Mesothelial cell of epicardium (in vitro differentiated cells): ENCODE data around the gene UNC5B. TPM values are rescaled to one million over a fixed set of nuclear protein-coding genes. Genes with fewer than 3 reads are reported as not detected.
A peak's percentile ranks its signal among the peaks of the same experiment; 100 is the strongest.

Source experiments
- DNase-seq, 2 experiments: peaks; one replicate each; pipeline ENCODE4 v3.0.0; 2021; ENCODE audit warnings: low spot score in 2 of 2; ENCODE audit not compliant: unreplicated experiment in 2 of 2
- H3K27ac Mint-ChIP-seq: 2 replicates; pipeline ENCODE4 v1.8.0; 2021; ENCODE audit warnings: mixed read lengths
- H3K27me3 Mint-ChIP-seq: 2 replicates; pipeline ENCODE4 v1.8.0; 2021; ENCODE audit warnings: low read depth, mixed read lengths
- H3K36me3 Mint-ChIP-seq: 2 replicates; pipeline ENCODE4 v1.8.0; 2021; ENCODE audit warnings: mixed read lengths
- H3K4me1 Mint-ChIP-seq: 2 replicates; pipeline ENCODE4 v1.8.0; 2021; ENCODE audit warnings: mixed read lengths
- H3K4me3 Mint-ChIP-seq: 2 replicates; pipeline ENCODE4 v1.8.0; 2021; ENCODE audit warnings: mild to moderate bottlenecking, moderate library complexity, mixed read lengths
- H3K9me3 Mint-ChIP-seq: 2 replicates; pipeline ENCODE4 v1.8.0; 2021; ENCODE audit warnings: mixed read lengths
- total RNA-seq: library from RNA; stranded (reverse); gene quantifications from 3 replicates; pipeline ENCODE4 v1.2.1, GENCODE V29; 2021
- TF ChIP-seq, protein P1 (sequence below): fragments of 200-600 bp; sonication (generic); IDR thresholded peaks from one replicate; pipeline ENCODE4 v1.5.0; 2021; ENCODE audit warnings: antibody characterized with exemption; ENCODE audit not compliant: unreplicated experiment

UNC5B gene
- total RNA-seq, 1 donor from 2014 or later, result 91.5 TPM

GRCh38 chr10:71213127-71213621 lies 804 bp downstream of the UNC5B start:
- Mint-ChIP-seq H3K27ac (peak overlapping the region; percentile 79), H3K27me3 (peaks cover 25% of the 10 kb centered on the region), H3K4me1 (peaks cover 57% of the 10 kb centered on the region), H3K36me3 (no peaks in the 10 kb centered on the region), H3K4me3 (peak overlapping the region; percentile 89), H3K9me3 (no peaks in the 10 kb centered on the region)
- DNase-seq, result peak in 1 of 2 experiments; percentile 71
- TF ChIP-seq, protein P1, sequence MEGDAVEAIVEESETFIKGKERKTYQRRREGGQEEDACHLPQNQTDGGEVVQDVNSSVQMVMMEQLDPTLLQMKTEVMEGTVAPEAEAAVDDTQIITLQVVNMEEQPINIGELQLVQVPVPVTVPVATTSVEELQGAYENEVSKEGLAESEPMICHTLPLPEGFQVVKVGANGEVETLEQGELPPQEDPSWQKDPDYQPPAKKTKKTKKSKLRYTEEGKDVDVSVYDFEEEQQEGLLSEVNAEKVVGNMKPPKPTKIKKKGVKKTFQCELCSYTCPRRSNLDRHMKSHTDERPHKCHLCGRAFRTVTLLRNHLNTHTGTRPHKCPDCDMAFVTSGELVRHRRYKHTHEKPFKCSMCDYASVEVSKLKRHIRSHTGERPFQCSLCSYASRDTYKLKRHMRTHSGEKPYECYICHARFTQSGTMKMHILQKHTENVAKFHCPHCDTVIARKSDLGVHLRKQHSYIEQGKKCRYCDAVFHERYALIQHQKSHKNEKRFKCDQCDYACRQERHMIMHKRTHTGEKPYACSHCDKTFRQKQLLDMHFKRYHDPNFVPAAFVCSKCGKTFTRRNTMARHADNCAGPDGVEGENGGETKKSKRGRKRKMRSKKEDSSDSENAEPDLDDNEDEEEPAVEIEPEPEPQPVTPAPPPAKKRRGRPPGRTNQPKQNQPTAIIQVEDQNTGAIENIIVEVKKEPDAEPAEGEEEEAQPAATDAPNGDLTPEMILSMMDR, result no peak

DNA sequence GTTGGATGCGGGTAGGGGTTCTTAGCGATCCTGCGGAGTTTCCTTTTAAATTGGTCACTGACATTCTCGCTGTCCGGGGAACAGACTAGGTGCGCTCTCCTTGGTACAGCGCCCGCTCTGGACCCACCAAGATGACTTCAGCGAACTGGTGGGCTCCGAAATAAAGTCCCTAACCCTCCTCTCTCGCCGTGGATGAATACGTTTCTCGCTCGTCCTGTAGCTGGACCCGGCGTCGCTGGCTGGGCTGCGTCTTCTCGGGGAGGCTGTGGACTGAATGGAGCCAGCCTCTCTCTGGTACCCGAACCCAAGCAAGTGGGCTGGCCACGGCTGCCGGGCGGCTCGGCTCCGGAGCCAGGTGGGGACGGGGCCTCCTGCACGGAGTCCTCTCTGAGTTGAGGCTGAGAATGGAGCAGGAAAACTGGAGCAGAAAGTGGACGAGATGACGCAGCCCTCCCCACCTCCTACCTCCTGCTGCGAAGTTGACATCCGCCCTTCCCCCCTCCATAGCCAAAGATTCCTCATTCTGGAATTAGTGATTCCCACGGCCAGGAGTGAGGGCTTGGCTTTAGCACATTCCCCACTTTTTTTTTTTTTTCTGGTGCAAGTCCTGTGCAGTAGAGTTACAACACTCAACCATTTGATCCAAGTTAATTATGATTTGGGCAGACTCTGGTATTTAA lies 1.5 kb downstream of the UNC5B start:
- peak in 1 of 2 experiments; percentile 44 for DNase-seq
- peaks cover 62% of the 10 kb centered on the region for H3K4me1 Mint-ChIP-seq
- TF ChIP-seq, protein P1, result no peak

DNA sequence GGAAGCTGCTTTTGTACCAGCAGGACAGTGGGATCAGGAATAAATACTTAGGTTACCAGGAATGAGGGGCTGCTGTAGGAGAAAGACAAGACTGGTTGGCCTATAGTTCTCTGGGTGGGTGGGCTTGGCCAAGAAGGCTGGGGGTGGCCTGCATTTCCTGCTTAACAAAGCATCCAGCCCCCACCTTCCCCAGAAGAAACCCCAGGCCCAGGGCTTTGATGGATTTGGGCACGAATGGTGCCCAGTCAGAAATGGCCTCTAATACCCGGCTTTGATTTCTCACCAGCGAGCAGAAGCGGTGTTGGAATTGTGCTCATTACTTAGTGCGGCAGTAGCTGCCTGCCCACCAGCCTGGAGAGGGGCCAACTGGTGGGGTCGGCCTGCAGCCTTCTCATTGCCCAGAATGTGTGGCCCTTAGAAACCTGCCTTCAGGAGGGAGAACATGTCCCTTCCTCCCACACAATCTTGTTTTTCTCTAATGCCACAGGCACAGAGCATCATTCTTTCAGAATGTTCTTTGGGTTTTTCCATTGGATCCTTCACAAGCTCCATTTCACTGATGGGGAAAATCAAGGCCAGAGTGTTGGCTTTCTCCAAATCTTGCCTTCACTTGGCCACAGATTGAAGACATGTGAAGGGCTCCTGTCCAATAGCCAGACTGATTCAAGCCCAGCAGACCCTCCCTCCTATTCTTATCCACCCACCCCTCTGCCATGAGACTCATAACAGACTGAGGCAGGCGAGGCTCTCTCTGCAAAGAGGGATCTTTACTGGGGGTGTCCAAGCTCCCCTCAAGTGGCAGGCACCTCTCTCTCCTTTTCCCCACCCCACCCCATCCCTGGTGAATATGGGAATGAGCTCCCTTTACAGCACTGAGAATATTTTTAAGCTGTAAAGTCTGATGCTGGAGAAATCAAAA lies 2.5 kb downstream of the UNC5B start:
- H3K27ac Mint-ChIP-seq, result peak overlapping the region; percentile 44
- H3K36me3 Mint-ChIP-seq, result no peaks in the 10 kb centered on the region
- no peaks in the 10 kb centered on the region for H3K9me3 Mint-ChIP-seq
- peak in 1 of 2 experiments; percentile 35 for DNase-seq
- TF ChIP-seq, protein P1, result no peak
- H3K4me3 Mint-ChIP-seq, result peak overlapping the region; percentile 89
- H3K27me3 Mint-ChIP-seq, result peaks cover 18% of the 10 kb centered on the region
- H3K4me1 Mint-ChIP-seq, result peaks cover 64% of the 10 kb centered on the region

More for the DNA sequence above, 1.5 kb downstream of the UNC5B start:
- no peaks in the 10 kb centered on the region for H3K36me3 Mint-ChIP-seq
- peak overlapping the region; percentile 89 for H3K4me3 Mint-ChIP-seq
- peaks cover 24% of the 10 kb centered on the region for H3K27me3 Mint-ChIP-seq
- H3K9me3 Mint-ChIP-seq, result no peaks in the 10 kb centered on the region
- H3K27ac Mint-ChIP-seq, result peak overlapping the region; percentile 44

- Mint-ChIP-seq H3K4me3 (peak overlapping the region; percentile 89), H3K9me3 (no peaks in the 10 kb centered on the region), H3K27ac (peak overlapping the region; percentile 78), H3K4me1 (peaks cover 67% of the 10 kb centered on the region), H3K36me3 (no peaks in the 10 kb centered on the region), H3K27me3 (peaks cover 6% of the 10 kb centered on the region)
- no peak for DNase-seq
- TF ChIP-seq, protein P1, result no peak
These were observed 4.0 kb downstream of the UNC5B start for GRCh38 chr10:71216363-71216695.

DNA sequence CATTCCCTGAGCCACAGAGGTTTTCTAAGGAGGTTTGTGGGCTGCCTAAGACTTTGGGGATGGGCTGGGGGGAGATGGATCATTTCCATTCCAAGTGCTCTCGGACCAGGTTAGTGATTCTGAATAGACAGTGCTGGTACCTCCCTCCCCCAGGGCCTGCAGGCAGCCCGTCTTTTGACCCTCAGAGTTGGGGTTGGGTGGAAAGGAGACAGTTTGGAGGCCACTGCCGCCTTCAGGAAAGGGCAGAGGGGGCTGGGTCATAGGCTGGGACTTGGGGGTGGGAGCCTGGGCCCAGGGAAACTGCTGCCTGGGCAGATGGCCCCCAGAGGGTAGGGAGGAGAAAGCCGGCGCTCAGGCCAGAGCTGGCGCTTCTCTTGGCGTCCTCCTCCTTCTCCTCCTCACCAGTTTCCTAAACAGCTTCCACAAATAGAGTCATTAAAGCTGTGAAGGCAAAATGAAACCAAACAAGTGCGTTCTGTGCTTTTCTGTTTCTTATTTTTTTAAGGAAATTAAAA lies 4.4 kb downstream of the UNC5B start:
- H3K4me3 Mint-ChIP-seq, result peak overlapping the region; percentile 89
- H3K9me3 Mint-ChIP-seq, result no peaks in the 10 kb centered on the region
- TF ChIP-seq, protein P1, result no peak
- no peaks in the 10 kb centered on the region for H3K36me3 Mint-ChIP-seq
- DNase-seq, result peak in 1 of 2 experiments; percentile 39
- peak overlapping the region; percentile 78 for H3K27ac Mint-ChIP-seq
- H3K27me3 Mint-ChIP-seq, result peaks cover 1% of the 10 kb centered on the region
- H3K4me1 Mint-ChIP-seq, result peaks cover 68% of the 10 kb centered on the region
